Measurements from ENCODE around the gene CSMD2. TPM values are rescaled to one million over a fixed set of nuclear protein-coding genes. Genes with fewer than 3 reads are reported as not detected.

The CSMD2 gene
- total RNA-seq, 1 experiment from 2014 or later, result not detected

GRCh38 chr1:34162852-34163766 lies 1.9 kb downstream of the CSMD2 start:
- DNase-seq (ENCODE audit: extremely low read depth, low read depth), result peak; percentile 35

- no peak for DNase-seq (ENCODE audit: extremely low read depth, low read depth)
These were observed 8.3 kb downstream of the CSMD2 start for GRCh38 chr1:34156739-34157138.

GRCh38 chr1:34155860-34156259 lies 9.2 kb downstream of the CSMD2 start:
- no peak for DNase-seq (ENCODE audit: extremely low read depth, low read depth)

- no peak for DNase-seq (ENCODE audit: extremely low read depth, low read depth)
These were observed 11.8 kb downstream of the CSMD2 start for GRCh38 chr1:34153246-34153645.

- DNase-seq (ENCODE audit: extremely low read depth, low read depth), result no peak
These were observed 15.5 kb downstream of the CSMD2 start for GRCh38 chr1:34149501-34149900.

- no peak for DNase-seq (ENCODE audit: extremely low read depth, low read depth)
These were observed 17.7 kb downstream of the CSMD2 start for GRCh38 chr1:34147301-34147700.

GRCh38 chr1:34144766-34145165 lies 20.3 kb downstream of the CSMD2 start:
- DNase-seq (ENCODE audit: extremely low read depth, low read depth), result no peak

GRCh38 chr1:34143975-34144374 lies 21.1 kb downstream of the CSMD2 start:
- no peak for DNase-seq (ENCODE audit: extremely low read depth, low read depth)

GRCh38 chr1:34140011-34140676 lies 24.9 kb downstream of the CSMD2 start:
- no peak for DNase-seq (ENCODE audit: extremely low read depth, low read depth)

GRCh38 chr1:34137411-34137810 lies 27.6 kb downstream of the CSMD2 start:
- no peak for DNase-seq (ENCODE audit: extremely low read depth, low read depth)

GRCh38 chr1:34132161-34132420 lies 32.9 kb downstream of the CSMD2 start:
- DNase-seq (ENCODE audit: extremely low read depth, low read depth), result no peak

- DNase-seq (ENCODE audit: extremely low read depth, low read depth), result no peak
These were observed 33.5 kb downstream of the CSMD2 start for GRCh38 chr1:34131396-34132160.

- DNase-seq (ENCODE audit: extremely low read depth, low read depth), result no peak
These were observed 34.7 kb downstream of the CSMD2 start for GRCh38 chr1:34130306-34130705.

- no peak for DNase-seq (ENCODE audit: extremely low read depth, low read depth)
These were observed 35.4 kb downstream of the CSMD2 start for GRCh38 chr1:34129630-34130029.

- DNase-seq (ENCODE audit: extremely low read depth, low read depth), result no peak
These were observed 36.7 kb downstream of the CSMD2 start for GRCh38 chr1:34128186-34128889.

GRCh38 chr1:34127006-34128000 lies 37.7 kb downstream of the CSMD2 start:
- no peak for DNase-seq (ENCODE audit: extremely low read depth, low read depth)

- no peak for DNase-seq (ENCODE audit: extremely low read depth, low read depth)
These were observed 38.5 kb downstream of the CSMD2 start for GRCh38 chr1:34126486-34126885.

- DNase-seq (ENCODE audit: extremely low read depth, low read depth), result no peak
These were observed 39.2 kb downstream of the CSMD2 start for GRCh38 chr1:34125721-34126380.

Measured in NCI-H460 (cell line).